ENCODE data around the gene CD81.
"Not testable (repeated sequence)": the region's sequence is repeated elsewhere in the genome, so short reads cannot be mapped to it uniquely, and the experiment has no call there.

CD81 gene

DNA sequence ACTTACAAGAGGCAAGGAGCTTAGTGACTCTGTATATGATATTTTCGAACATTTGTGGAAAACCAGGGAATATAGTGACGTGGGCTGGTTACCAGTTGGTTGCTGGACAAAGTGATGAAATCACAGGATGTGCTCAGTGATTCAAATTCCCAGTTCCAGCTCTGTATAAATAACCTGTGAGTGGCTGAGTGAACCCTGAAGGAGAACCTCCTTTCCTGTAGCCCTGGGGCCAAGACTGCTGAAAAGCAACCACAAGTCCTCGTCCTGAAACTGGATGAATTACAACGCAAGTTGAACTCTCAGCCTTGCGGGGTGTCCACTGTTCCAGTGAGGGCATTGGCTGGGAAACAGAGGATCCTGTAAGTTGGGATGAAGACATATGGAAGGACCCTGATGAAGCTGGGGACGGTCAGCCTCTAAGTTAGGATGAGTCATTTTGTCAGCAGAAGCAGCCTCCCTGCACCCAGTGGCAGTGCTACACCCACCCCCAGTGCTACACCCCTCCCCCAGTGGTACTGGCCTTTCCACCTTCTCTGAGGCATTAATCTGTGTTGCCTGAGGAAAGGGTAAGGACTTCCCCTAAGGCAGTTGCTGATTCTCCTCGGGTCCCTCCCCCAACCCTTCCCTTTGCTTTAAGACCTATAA lies 22.0 kb upstream of the CD81 start:
- DNase-seq, result no peak

GRCh38 chr11:2357246-2357645 lies 19.9 kb upstream of the CD81 start:
- no peak for DNase-seq

- DNase-seq, result not testable (repeated sequence)
Measured at GRCh38 chr11:2357651-2358050, 19.5 kb upstream of the CD81 start.

- DNase-seq, result no peak
Measured at GRCh38 chr11:2358754-2359442, 18.2 kb upstream of the CD81 start.

- DNase-seq, result no peak
Measured at GRCh38 chr11:2359557-2359956, 17.6 kb upstream of the CD81 start.

DNA sequence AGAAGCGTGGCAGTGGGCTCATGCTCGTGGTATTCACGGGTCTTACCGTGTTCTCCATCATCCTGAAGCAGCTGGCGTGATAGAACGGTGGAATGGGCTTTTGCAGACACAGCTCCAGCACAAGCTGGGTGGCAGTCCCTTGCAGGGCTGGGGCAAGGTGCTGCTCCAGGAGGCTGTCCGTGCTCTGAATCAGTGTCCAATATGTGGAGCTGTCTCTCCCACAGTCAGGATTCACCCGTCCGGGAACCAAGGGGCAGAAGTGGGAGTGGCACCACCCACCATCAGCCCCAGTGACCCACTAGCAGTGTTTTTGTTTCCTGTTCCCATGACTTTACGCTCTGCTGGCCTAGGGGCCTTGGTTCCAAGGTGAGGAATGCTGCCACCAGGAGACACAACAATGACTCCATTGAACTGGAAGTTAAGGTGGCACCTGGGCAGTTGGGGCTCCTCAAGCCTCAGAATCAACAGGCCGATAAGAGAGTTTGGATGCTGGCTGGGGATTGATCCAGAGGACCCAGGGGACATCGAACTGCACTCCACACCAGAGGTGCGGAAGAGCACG lies 16.9 kb upstream of the CD81 start:
- no peak for DNase-seq

DNA sequence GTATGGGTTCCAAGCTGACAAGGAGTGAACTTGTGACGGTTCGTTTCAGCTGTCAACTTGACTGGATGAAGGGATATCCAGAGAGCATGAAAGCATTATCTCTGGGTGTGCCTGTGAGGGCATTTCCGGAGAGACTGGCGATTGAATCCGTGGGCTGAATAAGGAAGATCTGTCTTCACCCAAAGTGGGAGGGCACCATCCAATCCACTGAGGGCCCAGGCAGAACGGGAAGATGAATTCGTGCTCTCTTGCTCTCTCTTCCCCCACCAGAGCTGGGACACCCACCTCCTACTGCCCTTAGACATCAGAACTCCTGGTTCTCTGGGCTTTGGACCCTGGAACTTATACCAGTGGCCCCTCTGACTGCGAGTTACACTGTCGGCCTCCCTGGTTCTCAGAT lies 15.5 kb upstream of the CD81 start:
- DNase-seq, result no peak

- DNase-seq, result no peak
Measured at GRCh38 chr11:2362414-2362813, 14.7 kb upstream of the CD81 start.

DNA sequence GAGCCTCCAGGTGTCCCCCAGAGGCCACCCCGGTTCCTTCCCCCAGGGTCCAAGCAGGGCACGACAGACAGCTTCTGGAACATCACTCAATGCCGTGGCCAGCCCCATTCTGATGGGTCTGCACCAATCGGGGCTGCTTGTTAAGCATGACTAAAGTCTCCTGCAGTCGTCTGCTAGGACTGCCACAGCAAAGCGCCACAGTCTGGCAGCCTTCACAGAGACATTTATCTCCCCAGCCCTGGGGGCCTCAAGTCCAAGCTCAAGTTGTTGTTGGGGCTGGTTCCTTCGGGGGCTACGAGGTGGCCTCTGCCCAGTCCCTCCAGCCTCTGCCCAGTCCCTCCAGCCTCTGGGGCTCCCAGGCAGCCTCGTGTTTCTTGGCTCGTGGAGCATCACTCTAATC lies 14.0 kb upstream of the CD81 start:
- no peak for DNase-seq

DNA sequence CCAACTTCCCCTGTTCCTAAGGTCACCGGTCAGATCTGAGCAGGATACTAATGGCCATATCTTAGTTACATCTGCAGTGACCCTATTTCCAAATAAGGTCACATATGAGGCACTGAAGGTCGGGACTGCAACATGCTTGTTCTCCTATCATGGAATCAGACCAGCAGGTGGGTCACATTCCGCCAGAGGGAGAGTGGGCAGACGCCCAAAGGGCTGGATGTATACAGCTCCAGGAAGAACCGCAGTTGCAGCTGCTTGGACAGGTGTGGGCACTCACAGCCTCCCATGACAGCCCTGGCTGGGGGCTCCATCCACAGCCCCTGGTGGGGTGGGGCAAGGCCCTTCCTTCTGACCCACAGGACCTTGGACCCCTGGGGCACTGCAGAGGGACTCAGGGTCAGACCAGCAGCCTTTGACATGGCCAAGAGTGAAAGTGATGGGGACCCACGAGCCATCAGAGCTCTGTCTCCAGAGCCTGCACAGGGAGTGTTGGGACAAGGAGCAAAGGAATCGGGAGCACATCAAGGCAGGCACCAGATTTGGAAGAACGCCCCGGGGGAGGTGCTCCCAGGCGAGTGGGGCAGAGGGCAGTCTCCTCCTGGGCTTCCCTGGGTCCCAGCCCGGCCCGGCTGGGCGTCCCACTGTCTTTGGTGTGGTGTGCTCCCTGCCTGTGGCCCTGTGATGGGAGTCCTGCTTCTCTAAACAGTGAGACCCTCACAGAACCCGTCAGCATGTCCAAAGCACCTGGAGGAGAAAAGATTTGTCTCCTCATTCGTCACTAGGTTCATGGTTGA lies 13.3 kb upstream of the CD81 start:
- no peak for DNase-seq

DNA sequence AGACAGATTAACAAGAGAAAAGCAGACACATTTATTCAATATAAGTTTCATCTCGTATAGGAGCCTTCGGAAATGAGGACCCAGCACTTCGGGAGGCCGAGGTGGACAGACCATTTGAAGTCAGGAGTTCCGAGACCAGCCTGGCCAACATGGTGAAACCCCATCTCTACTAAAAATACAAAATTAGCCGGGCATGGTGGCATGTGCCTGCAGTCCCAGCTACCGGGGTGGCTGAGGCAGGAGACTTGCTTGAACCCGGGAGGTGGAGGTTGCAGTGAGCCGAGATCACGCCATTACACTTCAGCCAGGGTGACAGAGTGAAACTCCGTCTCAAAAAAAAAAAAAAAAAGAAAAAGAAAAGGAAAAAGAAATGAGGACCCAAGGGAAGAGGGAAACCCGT lies 12.7 kb upstream of the CD81 start:
- DNase-seq, result not testable (repeated sequence)

DNA sequence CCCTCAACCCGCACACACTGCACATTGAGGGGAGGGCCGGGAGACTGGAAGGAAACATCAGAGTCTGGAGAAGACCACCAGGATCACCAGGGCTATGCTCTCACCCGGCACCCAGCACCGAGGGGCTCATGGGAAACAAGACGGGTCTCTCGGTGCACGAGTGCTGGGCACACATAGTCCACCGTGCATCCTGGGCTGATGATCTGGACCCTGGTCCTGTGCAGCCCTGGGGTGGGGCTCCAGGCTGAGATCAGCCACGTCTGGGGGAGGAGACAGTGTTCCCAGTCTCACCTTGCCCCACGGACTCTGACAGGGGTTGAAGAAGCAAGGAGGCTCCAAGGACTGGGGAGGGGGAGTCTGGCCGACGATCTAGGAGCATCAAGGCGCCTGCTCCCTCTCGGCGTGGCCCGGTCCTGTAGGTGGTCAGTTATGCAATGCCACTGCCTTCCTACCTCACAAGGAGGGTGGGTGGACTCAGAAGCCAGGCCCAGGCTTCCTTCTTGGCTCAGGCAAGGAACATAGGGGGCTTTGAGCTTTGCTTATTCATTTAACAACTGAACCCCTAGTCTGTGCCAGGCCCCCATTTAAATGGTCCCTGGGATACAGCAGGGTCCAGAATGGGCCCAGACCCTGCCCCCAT lies 11.4 kb upstream of the CD81 start:
- DNase-seq, result no peak

GRCh38 chr11:2366276-2366675 lies 10.8 kb upstream of the CD81 start:
- DNase-seq, result peak in 42 of 58 donors; percentile 24 to 85 (median 59)

DNA sequence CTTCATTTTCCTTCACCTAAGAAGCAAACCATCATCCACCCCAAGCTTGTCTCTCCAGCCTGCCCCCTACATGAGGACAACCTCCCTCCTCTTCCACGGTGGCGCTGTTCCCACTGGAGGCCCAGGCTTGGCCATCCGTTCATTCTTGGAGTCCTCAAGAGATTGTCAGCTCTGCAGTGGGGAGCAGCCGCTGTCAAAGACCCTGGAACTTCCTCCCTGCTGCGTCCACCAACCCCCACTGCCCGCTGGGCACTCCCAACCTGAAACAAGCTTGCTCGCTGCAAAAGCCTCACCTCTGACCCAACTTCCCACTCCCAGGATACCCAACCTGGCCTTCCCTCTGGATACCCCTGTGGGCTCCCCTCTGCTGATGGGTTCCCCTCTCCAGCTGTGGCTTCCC lies 10.4 kb upstream of the CD81 start:
- DNase-seq, result no peak

DNA sequence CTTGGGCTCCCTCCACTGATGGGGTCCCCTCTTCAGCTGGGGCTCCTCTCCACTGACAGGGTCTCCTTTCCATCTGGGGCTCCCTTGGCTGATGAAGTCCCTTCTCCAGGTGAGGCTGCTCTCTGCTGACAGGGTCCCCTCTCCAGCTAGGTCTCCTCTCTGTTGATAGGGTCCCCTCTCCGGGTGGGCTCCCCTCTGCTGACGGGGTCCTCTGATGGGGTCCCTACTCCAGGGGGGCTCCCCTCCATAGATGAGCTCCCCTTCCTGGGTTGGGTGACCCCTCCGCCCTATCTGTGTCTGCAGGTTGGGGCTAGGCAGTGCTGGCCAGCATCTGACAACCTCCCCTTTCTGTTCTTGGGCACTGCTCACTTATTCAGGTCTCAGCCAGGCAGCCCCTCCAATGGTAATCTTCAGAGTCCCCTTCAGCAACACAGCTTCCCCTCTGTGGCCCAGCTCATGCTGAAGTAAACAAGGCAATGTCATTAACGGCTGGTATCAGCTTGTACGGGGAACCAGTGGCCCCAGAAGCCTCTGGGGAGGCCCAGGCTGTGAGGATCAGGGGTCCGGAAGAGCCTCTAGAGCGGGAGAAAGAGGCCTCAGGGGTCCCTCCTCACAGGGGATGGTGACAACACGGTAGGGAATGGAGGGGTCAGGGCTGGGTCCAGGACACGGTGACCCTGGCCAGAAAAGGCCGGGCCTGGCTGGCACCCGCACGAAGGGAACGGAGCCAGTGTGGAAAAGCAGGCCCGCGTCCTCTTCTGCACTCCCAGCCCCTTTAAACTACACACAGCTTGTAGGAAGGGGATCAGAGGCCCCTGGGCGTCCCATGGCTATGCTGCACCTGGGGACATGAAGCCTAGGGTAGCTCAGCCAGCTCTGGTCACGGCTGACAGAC lies 9.6 kb upstream of the CD81 start:
- no peak for DNase-seq

DNA sequence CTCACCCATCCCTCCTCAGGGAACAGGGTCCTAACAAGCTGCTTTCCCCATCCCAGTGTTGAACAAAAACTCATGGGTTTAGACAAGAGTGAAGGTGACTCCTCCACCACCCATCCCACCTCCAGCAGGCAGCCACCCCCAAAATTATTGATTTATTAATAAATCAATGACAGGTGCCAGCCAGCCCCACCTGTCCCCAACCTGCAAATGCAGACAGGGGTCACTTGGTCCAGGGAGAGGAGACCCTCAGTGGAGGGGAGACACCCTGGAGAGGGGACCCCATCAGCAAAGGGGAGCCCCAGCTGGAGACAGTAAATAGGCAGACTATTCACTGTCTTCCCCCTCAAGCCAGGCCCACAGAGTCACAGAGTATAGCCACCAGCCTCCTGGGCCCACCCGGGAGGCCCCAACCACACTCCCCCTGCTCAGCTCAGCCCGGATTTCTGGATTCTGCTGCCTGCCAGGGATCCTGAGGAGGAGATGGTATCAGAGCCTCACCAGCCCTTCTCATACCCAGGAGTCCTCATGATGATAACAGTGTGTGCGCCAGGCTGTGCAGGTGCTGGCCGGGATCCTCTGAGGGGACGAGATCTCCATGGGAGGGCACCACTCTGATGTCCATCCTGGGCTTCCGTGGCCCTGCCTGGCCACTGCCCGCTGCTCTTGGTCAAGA lies 8.8 kb upstream of the CD81 start:
- no peak for DNase-seq

DNA sequence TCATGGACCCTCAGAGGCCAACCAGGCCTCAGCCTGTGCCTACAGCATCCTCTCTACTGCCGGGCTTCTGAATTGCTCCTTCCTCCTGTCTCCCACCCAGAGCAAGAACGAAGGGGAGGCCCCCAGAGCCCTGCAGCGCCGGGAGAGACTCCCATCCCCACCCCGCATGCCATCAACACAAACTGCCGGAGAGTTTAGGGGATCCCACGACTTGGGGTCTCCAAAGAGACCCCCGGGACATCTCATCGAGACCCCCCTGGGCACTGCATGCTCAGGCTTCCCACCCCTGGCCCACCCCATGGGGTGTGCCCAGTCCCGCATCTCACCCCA lies 8.3 kb upstream of the CD81 start:
- DNase-seq, result no peak

DNA sequence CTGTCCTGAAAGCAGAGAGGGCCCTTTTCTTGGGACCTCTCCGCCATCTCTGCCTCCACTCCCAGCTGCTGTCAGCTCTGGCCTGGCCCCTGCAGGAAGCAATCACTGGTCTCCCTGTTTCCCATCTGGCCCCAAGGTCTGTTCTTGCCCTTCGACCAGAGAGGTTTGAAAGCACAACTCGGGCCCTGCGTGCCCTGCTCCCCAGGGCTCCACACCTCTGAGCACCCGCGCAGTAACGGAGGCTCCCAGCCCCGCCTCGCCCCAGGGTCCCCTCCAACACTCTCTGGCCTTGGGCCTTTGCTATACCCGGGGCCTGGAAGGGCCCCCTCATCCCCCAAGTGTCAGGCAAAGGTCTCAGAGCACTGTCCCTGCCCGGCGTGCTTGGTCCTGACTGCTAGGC lies 7.8 kb upstream of the CD81 start:
- no peak for DNase-seq

DNA sequence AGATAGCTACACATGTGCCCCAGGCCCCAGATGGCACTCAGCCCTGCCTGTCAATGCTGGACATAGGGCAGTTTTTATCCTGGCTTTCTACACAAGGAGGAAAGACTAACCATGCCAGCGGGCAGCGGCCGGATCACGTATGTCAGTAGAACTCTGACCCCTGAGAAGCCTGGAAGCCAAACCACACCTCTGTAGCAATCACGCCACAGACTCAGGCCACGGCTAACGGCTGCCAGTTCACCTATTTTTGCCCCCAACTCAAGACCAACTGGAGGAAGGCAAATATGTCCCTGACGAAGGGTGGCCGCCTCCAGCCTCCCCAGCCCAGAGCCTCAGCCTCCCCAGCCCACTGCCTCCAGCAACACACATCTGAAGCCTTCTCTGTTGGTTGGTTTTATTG lies 7.2 kb upstream of the CD81 start:
- no peak for DNase-seq

Data from anterior cingulate cortex (tissue), 58 donors.